Parathyroid adenoma (tissue), 2 donors: ENCODE results near the gene PIP4K2C.

Source experiments
- H2AFZ ChIP-seq: fragments of 300-600 bp; sonication (generic); one replicate; pipeline ENCODE4 v1.7.0; 2017; ENCODE audit warnings: antibody characterized with exemption, mild to moderate bottlenecking
- H3K27ac ChIP-seq: fragments of 300-600 bp; sonication (generic); one replicate; pipeline ENCODE4 v1.7.0; 2017
- H3K27me3 ChIP-seq: fragments of 300-600 bp; sonication (generic); one replicate; pipeline ENCODE4 v1.7.0; 2017; ENCODE audit warnings: low read length; ENCODE audit not compliant: control insufficient read depth, insufficient read depth
- H3K36me3 ChIP-seq: fragments of 300-600 bp; sonication (generic); one replicate; pipeline ENCODE4 v1.7.0; 2017; ENCODE audit warnings: low read length; ENCODE audit not compliant: control insufficient read depth, insufficient read depth
- H3K4me1 ChIP-seq: fragments of 300-600 bp; sonication (generic); one replicate; pipeline ENCODE4 v1.7.0; 2017; ENCODE audit warnings: control low read depth
- H3K4me2 ChIP-seq: fragments of 300-600 bp; sonication (generic); one replicate; pipeline ENCODE4 v1.7.0; 2017; ENCODE audit warnings: low read length
- H3K4me3 ChIP-seq: fragments of 300-600 bp; sonication (generic); one replicate; pipeline ENCODE4 v1.7.0; 2017; ENCODE audit warnings: low read depth, low read length
- H3K79me2 ChIP-seq: fragments of 300-600 bp; sonication (generic); one replicate; pipeline ENCODE4 v1.7.0; 2017; ENCODE audit warnings: control low read depth
- H3K9ac ChIP-seq: fragments of 300-600 bp; sonication (generic); one replicate; pipeline ENCODE4 v1.7.0; 2017; ENCODE audit warnings: mild to moderate bottlenecking
- H3K9me3 ChIP-seq: fragments of 300-600 bp; sonication (generic); one replicate; pipeline ENCODE4 v1.7.0; 2017; ENCODE audit warnings: low read length; ENCODE audit not compliant: control insufficient read depth
- TF ChIP-seq, protein P1 (sequence below): fragments of 300-600 bp; sonication (generic); IDR thresholded peaks from one replicate; pipeline ENCODE4 v1.7.0; 2017; ENCODE audit warnings: antibody characterized with exemption, mild to moderate bottlenecking
- donor health status: primary hyperparathyroidism.

PIP4K2C gene

DNA sequence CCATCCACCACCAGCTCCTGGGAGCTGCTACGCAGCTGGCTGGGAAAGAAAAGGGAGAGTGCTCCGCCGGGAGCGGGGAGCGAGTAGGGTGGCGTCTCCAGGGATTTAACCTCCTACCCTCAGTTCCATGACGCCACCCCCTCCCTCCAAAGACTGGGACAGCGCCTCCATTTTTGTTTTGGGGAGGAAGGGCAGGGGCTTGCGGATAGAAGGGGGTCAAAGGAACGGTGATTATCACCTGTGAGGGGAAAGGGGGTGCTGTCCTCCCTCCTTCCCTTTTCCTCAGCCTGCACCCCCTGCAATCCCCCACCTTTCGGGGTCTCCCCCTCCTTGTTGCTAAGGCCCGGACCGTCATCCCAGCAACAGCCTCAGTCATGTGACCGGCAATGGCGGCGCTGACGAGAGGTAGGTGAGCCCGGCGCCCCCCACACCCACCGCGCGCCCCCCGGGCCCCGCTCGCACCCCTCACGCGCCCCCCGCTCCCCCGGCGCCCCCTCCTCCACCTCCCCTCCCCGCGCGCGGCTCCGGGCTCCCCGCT is 13.5 kb downstream of the PIP4K2C start, which contains the start of gene DTX3:
DTX3 (plus strand) TSS at position 371 of the 538 bp plus-strand sequence. CDS start 1,694 bp downstream, outside the sequence.
- peak within 1 kb of the TSS; percentile 93 for H3K27ac ChIP-seq
- no peaks in the 10 kb centered on the region for H3K79me2 ChIP-seq
- H3K27me3 ChIP-seq, result no peaks in the 10 kb centered on the region
- no peaks in the 10 kb centered on the region for H3K9me3 ChIP-seq
- peak within 1 kb of the TSS; percentile 96 for H3K4me2 ChIP-seq
- peak within 1 kb of the TSS; percentile 99 for H2AFZ ChIP-seq
- H3K4me3 ChIP-seq, result peak within 1 kb of the TSS; percentile 87
- TF ChIP-seq, protein P1, sequence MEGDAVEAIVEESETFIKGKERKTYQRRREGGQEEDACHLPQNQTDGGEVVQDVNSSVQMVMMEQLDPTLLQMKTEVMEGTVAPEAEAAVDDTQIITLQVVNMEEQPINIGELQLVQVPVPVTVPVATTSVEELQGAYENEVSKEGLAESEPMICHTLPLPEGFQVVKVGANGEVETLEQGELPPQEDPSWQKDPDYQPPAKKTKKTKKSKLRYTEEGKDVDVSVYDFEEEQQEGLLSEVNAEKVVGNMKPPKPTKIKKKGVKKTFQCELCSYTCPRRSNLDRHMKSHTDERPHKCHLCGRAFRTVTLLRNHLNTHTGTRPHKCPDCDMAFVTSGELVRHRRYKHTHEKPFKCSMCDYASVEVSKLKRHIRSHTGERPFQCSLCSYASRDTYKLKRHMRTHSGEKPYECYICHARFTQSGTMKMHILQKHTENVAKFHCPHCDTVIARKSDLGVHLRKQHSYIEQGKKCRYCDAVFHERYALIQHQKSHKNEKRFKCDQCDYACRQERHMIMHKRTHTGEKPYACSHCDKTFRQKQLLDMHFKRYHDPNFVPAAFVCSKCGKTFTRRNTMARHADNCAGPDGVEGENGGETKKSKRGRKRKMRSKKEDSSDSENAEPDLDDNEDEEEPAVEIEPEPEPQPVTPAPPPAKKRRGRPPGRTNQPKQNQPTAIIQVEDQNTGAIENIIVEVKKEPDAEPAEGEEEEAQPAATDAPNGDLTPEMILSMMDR, result no peak
- peak within 1 kb of the TSS; percentile 87 for H3K9ac ChIP-seq
- no peaks in the 10 kb centered on the region for H3K36me3 ChIP-seq
- peaks cover 13% of the 10 kb centered on the region for H3K4me1 ChIP-seq

DNA sequence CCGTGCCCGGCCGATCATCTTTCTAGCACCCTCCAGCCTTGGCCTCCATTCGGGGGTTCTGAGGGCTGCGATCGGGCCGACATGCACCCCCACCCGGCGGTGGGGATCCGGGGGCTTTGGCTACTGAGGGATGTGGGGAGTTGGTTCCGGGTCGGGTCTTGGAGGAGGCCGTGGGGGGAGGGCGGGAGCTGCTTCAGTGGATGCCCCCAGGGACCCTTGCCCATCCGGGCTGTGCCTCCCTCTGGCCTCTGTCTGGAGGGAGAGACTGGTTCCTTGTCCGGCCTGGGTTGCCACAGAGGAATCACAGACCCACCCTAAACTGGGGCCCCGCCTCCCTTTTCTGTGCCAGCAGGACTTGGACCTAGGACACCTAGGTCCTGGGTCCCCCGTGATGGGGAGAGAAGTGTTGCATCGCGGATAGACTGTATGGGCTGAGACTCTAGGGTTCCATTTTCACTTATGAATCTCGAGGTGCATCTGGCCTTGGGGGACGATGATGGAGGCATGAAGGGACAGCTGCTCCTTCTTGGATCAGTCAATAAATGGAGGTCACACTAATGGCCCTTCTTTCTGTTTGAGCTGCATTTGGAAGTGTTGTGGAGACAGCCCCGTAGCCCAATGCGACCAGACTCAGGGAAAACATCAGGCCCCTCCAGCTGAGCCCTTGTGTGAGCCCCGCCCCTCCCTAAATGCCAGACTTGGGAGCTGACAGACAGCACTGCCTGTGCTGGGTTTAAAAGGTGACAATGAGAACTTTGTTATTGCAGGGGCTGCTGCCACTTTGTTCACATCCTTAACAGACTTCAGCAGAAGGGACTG is 14.2 kb downstream of the PIP4K2C start:
- Histone ChIP-seq H3K4me1 (peaks cover 13% of the 10 kb centered on the region), H3K79me2 (no peaks in the 10 kb centered on the region), H2AFZ (peak overlapping the region; percentile 99), H3K36me3 (no peaks in the 10 kb centered on the region), H3K4me2 (peak overlapping the region; percentile 96), H3K27ac (peak overlapping the region; percentile 93), H3K9ac (peak overlapping the region; percentile 87), H3K9me3 (no peaks in the 10 kb centered on the region), H3K4me3 (peak overlapping the region; percentile 87), H3K27me3 (no peaks in the 10 kb centered on the region)
- TF ChIP-seq, protein P1, result no peak

DNA sequence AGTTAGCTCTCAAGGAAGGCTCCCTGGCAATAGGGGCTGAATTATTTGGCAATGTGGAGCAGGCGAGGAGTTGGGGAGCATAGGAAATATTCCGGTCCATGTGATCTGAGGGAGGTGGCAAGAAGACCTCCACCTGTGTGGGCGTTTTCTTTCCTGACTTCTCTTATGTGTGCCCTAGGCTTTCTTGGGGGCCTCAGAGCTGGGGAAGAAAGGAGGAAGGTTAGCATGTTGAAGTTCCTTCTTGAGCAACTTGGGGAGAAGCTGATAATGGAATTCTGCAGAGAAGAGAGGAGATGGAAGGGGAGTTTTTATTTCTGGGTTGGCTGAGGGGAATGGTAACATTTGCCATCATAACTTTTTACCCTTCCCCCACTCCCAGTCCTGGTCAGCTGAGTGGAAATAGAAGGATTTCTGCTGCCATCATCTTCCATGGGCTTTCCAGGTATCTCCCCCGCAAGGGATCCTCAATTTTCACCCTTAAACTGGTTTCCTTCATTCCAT is 14.9 kb downstream of the PIP4K2C start:
- H3K4me2 ChIP-seq, result peak overlapping the region; percentile 96
- no peak overlapping the region for H3K4me3 ChIP-seq
- no peak overlapping the region for H2AFZ ChIP-seq
- peak overlapping the region; percentile 93 for H3K27ac ChIP-seq
- no peaks in the 10 kb centered on the region for H3K79me2 ChIP-seq
- H3K9me3 ChIP-seq, result no peaks in the 10 kb centered on the region
- H3K27me3 ChIP-seq, result no peaks in the 10 kb centered on the region
- TF ChIP-seq, protein P1, result no peak
- H3K4me1 ChIP-seq, result peaks cover 13% of the 10 kb centered on the region
- no peaks in the 10 kb centered on the region for H3K36me3 ChIP-seq
- H3K9ac ChIP-seq, result no peak overlapping the region

DNA sequence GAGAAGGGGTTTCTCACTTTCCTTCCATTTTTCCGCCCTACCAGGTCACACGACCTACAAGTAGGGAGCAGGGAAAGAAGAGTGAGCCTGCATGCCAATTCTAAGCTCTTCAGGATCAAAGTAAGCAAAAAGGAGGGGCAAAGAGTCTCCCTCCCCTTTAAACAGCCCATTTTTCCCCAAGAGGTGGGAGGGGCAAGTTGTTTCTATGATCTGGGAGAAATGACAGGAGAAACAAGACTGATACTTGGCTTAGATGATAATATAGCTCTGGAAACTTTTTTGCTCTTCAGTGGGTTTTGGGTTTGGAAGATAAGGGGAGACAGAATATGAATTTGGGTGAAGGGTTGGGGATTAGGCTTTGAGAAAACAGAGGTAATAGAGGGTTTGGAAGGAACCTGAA is 15.4 kb downstream of the PIP4K2C start:
- peaks cover 13% of the 10 kb centered on the region for H3K4me1 ChIP-seq
- no peak overlapping the region for H3K4me3 ChIP-seq

More for the DNA sequence above, 15.4 kb downstream of the PIP4K2C start:
- Histone ChIP-seq H3K79me2 (no peaks in the 10 kb centered on the region), H2AFZ (no peak overlapping the region), H3K27me3 (no peaks in the 10 kb centered on the region), H3K9ac (no peak overlapping the region), H3K9me3 (no peaks in the 10 kb centered on the region), H3K27ac (no peak overlapping the region), H3K36me3 (no peaks in the 10 kb centered on the region), H3K4me2 (no peak overlapping the region)
- TF ChIP-seq, protein P1, result no peak
